Measurements from ENCODE around the gene AFM.

AFM gene

GRCh38 chr4:73445383-73446335 is 35.9 kb upstream of the AFM start (continued):
- TF ChIP-seq ZNF513 (tag by site-specific recombination; IDR thresholded peaks at IDR 0.05) = no peak
- no peak for TF ChIP-seq ZNF621 (tag by site-specific recombination; IDR thresholded peaks at IDR 0.05)
- no peak for TF ChIP-seq SALL2 (tag by site-specific recombination; IDR thresholded peaks at IDR 0.05; ENCODE audit: borderline replicate concordance)
- no peak for TF ChIP-seq ZNF223 (tag by site-specific recombination; IDR thresholded peaks at IDR 0.05)
- TF ChIP-seq, protein P1, sequence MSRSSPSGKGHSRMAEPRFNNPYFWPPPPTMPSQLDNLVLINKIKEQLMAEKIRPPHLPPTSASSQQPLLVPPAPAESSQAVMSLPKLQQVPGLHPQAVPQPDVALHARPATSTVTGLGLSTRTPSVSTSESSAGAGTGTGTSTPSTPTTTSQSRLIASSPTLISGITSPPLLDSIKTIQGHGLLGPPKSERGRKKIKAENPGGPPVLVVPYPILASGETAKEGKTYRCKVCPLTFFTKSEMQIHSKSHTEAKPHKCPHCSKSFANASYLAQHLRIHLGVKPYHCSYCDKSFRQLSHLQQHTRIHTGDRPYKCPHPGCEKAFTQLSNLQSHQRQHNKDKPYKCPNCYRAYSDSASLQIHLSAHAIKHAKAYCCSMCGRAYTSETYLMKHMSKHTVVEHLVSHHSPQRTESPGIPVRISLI (tag by site-specific recombination; IDR thresholded peaks at IDR 0.05) = no peak
- no peak for TF ChIP-seq ZFP37 (tag by site-specific recombination; IDR thresholded peaks at IDR 0.05)
- TF ChIP-seq ATF2 (tag by site-specific recombination; IDR thresholded peaks at IDR 0.05; ENCODE audit: low read depth) = no peak
- TF ChIP-seq PRDM1 (tag by site-specific recombination; IDR thresholded peaks at IDR 0.05) = no peak
- no peak for TF ChIP-seq ZNF473 (tag by site-specific recombination; IDR thresholded peaks at IDR 0.05)
- TF ChIP-seq ZNF311 (tag by site-specific recombination; IDR thresholded peaks at IDR 0.05; ENCODE audit: borderline replicate concordance) = no peak
- TF ChIP-seq ZNF10 (tag by site-specific recombination; IDR thresholded peaks at IDR 0.05) = no peak
- TF ChIP-seq ZNF341 (tag by site-specific recombination; IDR thresholded peaks at IDR 0.05; ENCODE audit: low read depth) = no peak
- TF ChIP-seq ZNF701 (tag by site-specific recombination; IDR thresholded peaks at IDR 0.05) = no peak
- no peak for TF ChIP-seq KLF10 (tag by site-specific recombination; IDR thresholded peaks at IDR 0.05)

GRCh38 chr4:73446336-73446938 is 35.1 kb upstream of the AFM start:
- Histone ChIP-seq H3K4me3 (ENCODE audit: low read depth, low read length) (no peak overlapping the region), H3K36me3 (ENCODE audit: control insufficient read depth in 2 of 2, insufficient read depth in 1 of 2, low read length in 2 of 2) (no peaks in the 10 kb centered on the region), H3K4me1 (ENCODE audit: control insufficient read depth, insufficient read depth, low read length) (no peaks in the 10 kb centered on the region), H3K27ac (ENCODE audit: extremely low read depth, low read depth, low read length) (no peak overlapping the region), H3K9me3 (ENCODE audit: control insufficient read depth, insufficient read depth, low read depth, low read length) (no peaks in the 10 kb centered on the region)
- CTCF ChIA-PET = interaction anchor here (0.6 to 2.7 kb wide), 25 partner anchors 9 to 688 kb away, joined by 3 to 20 read pairs (median 4); partner anchors contain the start of gene AFP
- POLR2A ChIA-PET = no interaction called here
- TF ChIP-seq GLI4 (tag by site-specific recombination; IDR thresholded peaks at IDR 0.05) (no peak), ZNF324 (tag by site-specific recombination; IDR thresholded peaks at IDR 0.05) (no peak), ZSCAN23 (tag by site-specific recombination; IDR thresholded peaks at IDR 0.05) (no peak), REST (tag by site-specific recombination; IDR thresholded peaks at IDR 0.05) (no peak), PRDM1 (tag by site-specific recombination; IDR thresholded peaks at IDR 0.05) (peak; percentile 48), ZNF654 (tag by site-specific recombination; IDR thresholded peaks at IDR 0.05; ENCODE audit: low read depth) (peak; percentile 37), ZFP69B (tag by site-specific recombination; IDR thresholded peaks at IDR 0.05) (no peak), ZEB2 (tag by site-specific recombination; IDR thresholded peaks at IDR 0.05) (no peak), ZNF214 (tag by site-specific recombination; IDR thresholded peaks at IDR 0.05; ENCODE audit: borderline replicate concordance) (no peak)
- TF ChIP-seq, protein P2, sequence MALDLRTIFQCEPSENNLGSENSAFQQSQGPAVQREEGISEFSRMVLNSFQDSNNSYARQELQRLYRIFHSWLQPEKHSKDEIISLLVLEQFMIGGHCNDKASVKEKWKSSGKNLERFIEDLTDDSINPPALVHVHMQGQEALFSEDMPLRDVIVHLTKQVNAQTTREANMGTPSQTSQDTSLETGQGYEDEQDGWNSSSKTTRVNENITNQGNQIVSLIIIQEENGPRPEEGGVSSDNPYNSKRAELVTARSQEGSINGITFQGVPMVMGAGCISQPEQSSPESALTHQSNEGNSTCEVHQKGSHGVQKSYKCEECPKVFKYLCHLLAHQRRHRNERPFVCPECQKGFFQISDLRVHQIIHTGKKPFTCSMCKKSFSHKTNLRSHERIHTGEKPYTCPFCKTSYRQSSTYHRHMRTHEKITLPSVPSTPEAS (tag by site-specific recombination; IDR thresholded peaks at IDR 0.05) = no peak
- TF ChIP-seq, protein P3, sequence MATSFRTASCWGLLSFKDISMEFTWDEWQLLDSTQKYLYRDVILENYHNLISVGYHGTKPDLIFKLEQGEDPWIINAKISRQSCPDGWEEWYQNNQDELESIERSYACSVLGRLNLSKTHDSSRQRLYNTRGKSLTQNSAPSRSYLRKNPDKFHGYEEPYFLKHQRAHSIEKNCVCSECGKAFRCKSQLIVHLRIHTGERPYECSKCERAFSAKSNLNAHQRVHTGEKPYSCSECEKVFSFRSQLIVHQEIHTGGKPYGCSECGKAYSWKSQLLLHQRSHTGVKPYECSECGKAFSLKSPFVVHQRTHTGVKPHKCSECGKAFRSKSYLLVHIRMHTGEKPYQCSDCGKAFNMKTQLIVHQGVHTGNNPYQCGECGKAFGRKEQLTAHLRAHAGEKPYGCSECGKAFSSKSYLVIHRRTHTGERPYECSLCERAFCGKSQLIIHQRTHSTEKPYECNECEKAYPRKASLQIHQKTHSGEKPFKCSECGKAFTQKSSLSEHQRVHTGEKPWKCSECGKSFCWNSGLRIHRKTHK (tag by site-specific recombination; IDR thresholded peaks at IDR 0.05) = no peak

Measured in HEK293 (cell line).